EH (cell line): Measurements from ENCODE around the gene DPYD.

Experiments used
- DNase-seq: peaks from one replicate; pipeline ENCODE4 v3.0.0-alpha.2; 2015; ENCODE audit warnings: low read depth

The DPYD gene

DNA sequence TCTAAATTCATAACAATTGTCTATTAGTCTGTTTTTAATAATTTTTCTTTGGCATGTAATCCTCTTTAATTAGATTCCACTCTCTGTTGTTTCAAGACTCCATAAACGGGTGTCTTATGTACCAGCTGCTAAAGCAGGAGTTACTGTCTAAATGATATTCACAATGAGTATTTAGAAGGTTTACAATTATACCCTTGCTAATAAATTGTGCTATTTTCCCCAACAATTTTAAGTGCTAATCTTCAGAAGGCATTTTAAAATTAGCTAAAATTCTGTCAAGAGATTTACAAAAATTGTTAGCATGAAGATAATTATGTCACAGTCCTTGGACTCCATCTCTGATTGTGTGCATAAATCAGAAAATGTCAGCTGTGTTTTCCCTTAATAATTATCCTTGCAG is 83.7 kb downstream of the DPYD start:
- no peak for DNase-seq

DNA sequence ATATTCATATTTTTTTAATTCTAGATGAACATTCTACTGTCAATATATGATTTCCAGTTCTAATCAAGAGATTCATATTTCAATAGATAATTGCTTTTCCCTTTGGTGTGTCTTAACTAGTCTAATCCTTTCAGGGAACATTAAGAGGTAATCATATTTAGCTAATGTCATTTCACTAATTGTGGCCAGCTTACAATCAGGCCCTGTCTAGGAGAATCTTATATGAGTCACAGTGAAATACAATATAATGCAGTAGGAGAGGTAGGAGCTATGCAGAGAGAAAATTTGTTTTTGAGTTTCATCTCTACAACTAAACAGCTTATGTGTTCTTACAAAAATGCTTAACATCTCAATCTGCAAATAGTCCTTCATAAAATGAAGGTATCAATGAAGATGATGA is 85.9 kb downstream of the DPYD start:
- DNase-seq = peak; percentile 5

DNA sequence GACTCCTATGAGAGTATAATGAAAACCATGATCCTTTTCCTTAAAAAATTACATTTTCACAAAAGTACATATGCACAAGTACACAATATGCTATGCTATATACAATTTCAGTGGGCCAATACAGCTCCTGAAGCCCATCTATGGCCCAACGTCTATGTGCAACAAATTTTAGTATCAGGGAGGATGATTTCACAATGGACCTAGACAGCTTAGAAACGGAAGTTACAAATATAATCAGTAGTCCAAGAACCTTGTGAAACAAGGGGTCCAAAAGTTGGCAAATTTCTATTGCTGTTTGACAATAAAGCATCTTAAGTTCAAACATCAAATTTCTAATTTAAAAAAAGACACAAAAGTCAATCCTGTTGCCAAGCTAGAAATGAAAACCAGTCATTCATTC is 87.0 kb downstream of the DPYD start:
- DNase-seq = no peak

DNA sequence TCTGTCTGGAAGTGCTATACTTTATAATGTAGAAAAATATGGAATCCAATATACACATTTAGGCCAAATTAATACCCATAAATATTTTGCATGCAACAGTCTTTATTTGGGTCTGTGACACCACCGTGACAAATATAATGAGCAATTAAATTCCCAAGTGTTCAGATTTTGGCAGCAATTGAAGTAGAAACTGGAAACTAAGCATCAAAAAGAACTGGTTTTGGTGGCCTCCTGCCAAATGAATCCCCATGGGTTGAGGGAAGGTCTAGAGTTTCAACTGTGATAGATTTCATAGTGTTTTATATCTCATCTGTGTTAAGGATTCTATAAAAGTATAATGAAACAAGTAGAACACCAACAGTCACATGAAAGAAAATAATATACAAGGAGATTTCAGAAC is 88.4 kb downstream of the DPYD start:
- peak; percentile 5 for DNase-seq

DNA sequence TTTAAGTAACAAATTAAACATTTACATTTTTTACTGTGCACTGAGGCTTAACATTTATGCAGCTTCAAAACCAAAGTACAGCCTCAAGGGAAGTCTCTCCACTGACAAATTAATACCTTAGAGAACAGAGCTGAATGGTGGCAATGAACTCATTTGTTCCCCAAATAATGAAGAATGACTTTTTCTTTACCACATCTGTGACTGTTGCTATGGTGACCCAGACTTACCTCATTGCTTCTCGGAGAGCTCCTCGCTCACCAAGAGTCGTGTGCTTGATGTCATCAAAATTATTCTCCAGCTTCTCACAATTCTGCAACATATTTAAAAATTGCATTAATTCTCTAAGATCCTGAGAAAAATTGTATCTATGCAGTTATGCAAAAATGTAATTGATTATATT is 92.9 kb downstream of the DPYD start:
- DNase-seq = no peak

DNA sequence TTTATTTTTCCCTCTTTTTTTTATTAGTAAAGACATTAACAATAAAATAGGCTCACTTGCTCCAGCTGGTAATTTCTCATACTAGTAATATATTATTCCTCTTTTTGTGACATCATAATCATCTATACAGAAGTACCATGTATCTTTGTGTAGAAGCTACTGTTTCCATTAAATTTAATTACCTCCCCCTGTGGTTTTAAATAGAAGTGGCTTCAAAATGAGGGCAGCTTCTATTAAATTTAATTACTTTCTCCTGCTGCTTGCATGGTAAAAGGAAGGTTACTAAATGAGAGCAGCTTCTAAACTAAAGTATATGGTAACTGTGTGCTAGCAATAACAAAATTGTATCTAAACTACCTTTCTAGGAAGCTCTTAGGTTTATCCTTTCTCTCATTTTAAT is 94.0 kb downstream of the DPYD start:
- DNase-seq = peak; percentile 6

DNA sequence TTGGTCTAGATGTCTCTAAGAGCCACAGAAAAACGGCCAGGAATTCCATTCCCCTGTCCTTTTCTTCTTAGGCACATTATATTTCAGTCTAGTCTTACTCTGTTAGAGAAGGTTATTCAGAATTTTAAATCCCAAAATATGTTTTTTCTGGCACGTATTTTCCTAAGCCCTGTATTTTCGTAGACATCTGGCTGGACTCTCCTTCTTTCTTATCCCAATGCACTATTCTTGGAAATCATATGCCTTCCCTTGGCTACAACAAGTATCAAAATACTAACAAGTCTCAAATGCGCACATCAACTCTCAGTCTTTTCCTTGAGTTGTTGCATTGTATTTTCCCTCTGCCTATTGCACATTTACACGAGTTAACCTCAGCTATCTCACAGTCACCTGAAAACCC is 96.2 kb downstream of the DPYD start:
- no peak for DNase-seq

DNA sequence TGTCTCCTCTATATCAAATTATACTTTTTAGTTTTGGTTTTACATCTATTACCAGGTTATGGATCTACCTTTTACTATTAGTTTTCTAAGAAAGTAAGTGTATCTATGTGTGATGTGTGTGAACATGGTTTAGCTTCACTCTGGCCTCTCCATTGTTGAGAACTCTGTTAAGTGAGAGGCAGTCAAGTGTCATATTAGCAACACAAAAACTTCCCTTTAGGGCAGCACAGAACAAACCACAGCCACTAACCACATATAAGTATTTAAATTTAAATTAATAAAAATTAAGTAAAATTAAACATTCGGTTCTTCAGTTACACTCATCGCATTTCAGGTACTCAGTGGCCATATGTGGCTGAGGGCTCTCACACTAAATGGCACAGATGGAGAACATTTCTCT is 96.6 kb downstream of the DPYD start:
- no peak for DNase-seq

DNA sequence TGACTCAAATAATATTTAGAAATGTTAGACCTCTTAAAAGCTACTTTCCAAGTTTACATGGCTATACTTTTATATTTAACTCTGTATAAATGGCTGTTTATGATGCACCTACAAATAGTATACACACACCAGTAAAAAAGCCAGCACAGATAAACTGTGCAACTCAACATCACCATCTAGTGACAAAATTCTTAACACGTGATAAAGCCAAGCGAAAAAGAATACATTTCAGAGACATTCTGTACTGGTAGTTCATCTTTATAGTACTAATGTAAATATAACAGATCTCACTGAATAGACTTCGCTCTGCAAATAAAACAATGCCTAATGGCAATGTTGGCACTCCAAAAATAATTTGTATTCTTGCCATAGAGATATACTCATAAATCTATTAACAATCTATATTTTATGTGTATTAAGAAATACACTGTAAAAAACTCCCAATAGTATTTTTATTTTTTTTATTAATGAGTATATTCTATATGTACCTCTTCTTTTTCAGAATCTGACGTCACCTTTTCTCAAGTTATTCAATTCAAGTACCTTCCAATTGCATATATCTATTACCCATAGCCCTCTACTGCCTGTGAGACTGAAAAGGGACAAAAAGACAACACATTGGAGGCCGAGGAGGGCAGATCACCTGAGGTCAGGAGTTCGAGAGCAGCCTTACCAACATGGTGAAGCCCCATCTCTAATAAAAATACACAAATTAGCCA is 100.2 kb downstream of the DPYD start:
- DNase-seq = peak; percentile 48

DNA sequence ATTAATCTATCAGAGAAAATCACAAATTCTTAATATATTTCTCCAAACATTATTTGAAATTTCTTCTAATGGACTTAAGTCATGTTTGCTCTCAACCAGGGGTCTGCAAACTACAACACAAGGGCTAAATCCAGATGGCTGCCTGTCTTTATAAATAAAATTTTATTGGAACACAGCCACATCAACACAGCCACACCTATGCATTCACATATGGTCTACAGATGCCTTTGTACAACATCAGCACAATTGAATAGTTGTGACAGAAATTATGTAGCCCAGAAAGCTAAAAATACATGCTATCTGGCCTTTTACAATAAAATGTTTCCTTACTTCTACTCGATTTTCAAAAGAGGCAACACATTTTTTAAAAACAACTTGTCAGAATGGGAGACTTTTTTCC is 103.9 kb downstream of the DPYD start:
- no peak for DNase-seq

DNA sequence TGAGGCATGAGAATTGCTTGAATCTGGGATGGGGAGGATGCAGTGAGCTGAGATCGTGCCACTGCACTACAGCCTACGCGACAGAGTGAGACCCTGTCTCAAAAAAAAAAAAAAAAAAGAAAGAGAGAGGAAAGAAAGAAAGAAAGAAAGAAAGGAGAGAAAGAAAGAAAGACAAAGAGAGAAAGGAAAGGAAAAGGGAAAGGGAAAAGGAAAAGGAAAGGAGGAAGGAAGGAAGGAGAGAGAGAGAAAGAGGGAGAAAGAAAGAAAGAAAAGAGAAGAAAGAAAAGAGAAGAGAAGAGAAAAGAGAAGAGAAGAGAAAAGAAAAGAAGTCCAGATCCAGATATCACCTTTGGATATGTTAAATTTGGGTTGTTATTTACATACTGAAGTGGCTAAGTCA is 106.0 kb downstream of the DPYD start:
- no peak for DNase-seq

DNA sequence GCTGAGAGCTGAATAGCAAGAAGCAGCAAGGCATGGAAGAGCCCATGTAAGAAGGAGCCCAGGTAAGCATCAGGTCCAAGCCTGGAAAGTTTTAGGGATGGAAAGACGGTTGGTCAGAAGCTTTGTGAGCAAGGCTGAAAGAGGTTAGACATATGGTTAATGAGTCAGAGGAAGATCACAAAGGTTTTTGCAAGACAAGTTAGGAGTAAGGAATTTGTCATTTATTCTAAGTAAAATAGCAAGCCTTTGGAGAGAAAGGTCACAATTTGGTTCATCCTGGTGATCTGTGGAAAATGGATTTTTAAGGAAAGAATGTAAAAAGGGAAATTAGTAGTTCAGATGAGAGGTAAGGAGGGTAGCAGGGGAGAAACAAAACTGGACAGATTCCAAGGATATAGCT is 106.7 kb downstream of the DPYD start:
- DNase-seq = peak; percentile 54

DNA sequence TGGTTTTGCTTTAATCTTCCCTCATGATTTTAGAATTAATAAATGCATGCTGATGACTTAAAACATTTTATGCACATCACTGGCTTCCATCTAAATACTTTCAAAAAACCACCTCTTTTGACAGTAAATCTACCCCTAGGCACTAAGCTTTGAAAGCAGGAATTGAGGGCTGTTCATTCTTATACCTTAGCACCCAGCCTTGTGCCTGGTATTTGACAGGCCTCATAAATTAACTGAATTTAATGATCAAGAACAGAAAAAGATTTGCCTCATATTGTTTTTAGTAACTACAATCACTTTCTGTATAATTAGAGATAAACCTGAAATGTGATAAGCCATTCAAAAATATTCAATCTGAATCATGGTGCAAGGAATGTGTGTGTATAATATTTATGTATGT is 108.8 kb downstream of the DPYD start:
- no peak for DNase-seq

DNA sequence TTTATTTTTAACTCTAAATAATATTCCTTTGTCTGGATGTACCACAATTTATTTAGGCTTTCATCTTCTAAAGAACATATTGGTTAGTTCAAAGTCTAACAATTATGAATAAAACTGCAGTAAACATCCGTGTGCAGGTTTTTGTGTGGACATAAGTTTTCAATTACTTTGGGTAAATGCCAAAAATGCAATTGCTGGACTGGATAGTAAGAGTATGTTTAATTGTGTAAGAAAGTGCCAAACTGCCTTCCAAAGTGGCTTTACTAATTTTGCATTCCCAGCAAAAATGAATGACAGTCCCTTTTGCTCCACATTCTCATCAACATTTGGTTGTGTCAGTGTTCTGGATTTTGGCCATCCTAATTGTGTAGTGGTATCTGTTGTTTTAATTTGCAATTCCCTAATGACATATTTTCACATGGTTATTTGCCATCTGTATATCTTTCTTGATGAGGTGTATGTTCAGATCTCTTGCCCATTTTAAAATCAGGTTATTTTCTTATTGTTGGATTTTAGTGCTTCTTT is 113.8 kb downstream of the DPYD start:
- peak; percentile 42 for DNase-seq

DNA sequence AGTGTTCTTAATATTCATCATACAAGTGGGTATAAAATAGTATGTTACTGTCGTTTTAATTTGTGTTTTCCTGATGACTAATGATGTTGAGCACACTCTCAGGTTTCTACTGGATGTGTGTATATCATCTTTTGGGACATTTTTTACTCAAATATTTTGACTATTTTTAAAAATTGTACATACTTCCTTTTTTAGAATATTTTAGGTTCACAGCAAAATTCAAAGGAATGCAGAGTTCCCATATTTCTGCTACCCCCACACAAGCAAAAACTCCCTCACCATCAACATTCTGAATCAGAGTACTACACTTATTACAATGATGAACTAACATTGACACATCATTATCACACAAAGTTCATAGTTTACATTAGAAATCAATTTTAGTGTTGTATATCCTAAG is 114.5 kb downstream of the DPYD start:
- DNase-seq = peak; percentile 30

DNA sequence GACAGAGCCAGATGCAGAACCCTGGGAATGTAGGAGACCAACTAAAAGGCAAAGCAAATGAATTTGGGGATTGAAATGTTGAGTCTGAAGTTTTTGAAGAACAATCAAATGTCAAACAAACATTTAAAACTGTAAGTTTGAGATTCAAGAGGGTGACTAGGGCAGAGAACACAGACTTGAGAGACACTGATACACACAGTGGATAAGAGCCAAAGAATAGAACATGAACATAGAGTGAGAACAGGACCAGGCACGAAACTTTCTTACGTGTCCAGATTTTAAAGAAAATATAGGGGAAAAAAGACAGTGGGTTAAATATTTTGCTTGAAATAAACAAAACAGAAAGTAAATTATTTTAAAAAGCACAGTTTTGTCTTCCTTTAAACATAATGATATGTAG is 115.7 kb downstream of the DPYD start:
- no peak for DNase-seq

DNA sequence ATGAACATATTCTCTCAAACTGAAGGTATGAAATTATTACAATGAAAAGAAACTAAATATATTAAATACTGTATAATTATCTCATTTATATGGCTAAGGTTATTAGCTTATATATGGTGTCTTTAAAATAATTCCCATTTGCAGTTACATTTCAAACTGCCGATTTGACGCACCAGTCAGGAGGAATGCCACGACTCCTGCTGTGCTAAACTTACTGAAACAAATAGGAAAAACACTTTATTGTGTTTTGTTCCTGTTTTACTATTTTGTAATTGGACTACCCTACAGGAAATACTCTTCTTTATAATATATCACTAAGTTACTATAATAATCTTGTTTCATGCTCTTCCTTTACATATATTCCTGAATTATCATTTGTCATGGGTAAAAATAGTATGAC is 117.8 kb downstream of the DPYD start:
- no peak for DNase-seq

DNA sequence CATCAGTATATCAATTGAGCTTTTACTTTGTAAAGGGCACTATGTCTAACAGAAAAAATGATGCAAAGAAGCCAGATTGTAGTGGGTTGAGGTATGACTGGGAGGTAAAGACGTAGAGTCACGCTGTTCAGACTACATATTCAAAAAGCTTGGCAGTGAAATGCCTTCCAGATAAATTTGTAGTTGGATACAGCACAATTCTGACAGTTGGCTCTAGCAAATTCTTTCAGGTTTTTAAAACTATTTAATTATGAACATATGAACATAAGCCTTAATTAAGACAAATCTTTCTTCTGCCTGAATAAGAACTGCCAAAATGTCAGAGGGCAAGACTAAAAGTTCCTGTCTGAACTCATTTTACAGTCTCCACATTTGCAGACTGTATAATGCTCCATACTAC is 118.8 kb downstream of the DPYD start:
- DNase-seq = no peak

DNA sequence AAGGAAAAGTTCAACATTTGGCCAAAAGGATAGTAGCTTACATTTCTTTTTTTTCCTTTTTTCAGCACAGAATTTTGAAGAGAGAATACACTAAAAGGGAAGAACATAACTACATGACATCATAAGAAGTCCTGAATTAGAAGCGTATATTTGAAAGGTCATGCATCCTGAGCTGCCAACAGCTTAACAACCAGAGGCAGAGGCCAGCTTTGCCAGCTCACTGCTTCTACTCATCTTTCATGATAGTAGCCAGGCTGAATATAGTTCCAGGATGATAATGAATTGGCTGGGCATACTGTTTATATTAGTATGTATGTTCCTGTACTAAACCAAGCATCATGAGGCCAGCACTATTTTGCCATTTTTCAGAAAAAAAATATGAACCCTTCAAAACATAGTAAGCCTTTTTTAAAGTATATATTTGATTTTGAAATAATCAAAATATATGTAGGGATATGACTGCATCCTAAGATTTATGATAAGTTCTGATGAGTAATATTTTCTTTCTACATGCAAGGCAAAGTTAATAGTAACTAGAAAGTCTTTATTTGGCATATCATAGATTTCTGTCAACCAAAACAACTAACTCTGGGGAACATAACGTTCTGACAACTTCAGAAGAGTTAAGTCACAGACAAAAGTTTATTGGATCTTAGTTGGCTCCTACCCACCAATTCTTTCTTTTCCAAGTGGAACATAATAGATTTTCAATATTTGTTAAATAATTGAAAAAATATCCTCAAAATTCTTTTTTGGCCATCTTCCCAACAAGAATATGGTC is 123.2 kb downstream of the DPYD start:
- peak; percentile 7 for DNase-seq

DNA sequence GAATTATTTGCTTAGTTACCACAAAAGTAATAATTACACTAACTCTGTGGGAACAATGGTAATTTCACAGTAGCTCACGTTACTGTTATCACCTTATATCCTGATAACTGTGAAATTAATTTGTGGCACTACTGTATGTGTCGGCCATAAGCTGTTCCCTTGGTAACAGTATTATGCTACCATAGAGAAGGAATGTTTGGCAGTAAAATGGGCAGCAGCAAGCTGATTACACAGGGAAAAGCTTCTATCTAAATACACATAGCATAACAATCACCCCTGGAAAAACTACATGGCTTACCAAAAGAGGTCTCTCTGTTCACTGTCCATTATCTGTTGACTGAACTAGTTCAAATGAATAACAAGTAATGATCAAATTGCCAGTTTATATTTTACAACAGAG is 124.1 kb downstream of the DPYD start:
- peak; percentile 15 for DNase-seq

DNA sequence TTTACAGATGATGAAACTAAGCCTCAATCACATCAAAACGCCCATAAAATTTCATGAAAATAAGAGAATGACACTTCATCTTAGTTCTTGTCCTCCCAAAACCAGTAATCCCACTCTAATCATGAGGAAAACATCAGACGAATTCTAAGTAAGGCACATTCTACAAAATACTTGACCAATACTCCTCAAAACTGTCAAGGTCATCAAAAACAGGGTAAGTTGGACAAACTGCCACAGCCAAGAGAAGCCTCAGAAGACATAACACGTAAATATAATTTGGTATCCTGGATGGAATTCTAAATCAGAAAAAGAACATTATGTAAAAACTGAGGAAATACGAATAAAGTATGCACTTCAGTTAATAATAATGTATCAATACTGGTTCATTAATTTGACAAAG is 128.2 kb downstream of the DPYD start:
- DNase-seq = no peak

DNA sequence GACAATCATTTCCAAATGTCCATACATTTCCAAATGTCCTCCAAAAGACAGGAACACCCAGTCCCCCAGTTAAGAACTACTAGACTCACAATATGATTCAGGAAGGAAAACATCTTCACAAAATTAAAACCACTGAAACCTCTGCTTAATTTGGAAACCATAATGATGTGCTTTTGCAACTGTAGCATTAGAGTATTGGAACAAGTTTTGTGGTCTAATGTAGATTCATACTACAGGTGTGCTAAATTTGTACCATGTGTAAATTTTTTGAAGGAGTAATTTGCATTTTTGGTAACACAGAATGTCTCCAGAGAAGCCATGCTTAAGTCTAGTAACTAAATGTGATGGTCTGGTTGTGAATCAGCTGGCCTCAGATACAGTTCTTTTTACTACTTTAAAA is 129.6 kb downstream of the DPYD start:
- no peak for DNase-seq

DNA sequence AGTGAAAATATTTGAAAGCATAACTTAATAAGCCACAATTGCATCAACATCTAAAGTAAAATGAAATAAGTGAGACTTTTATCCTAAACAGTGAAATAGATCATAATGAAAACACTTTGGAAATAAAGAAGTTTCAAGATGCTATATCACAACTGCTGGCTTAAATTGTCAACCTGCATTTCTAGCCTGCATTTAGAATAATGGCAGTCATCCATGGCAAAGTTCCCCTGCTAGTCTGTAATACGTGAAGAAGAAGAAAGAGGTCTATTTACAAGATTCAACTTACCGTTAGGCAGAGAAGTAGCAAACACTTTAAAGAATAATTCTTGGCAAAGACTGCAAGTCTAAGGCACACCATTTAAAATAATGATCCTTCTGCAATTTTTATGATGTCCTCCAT is 133.6 kb downstream of the DPYD start:
- no peak for DNase-seq

DNA sequence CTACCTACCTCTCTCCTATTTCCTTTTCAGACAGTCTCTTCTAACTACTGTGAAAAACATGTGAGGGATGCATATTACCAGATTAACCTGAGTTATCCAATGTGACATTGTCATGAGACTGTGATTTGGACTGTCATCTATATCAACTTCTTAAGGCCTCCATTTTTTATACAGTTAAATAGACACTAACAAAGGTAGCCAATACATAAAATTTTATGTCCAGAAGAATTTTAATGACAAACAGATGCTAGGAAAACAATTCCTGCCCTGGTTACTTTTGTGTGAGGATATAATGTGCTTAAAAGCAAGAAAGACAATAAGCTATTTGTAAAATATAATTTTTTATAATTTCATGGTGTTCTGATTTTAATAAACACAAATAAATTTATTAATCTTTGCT is 136.2 kb downstream of the DPYD start:
- no peak for DNase-seq
